GM19463 (cell line): Measurements from ENCODE around the gene SUSD4.
"Not testable (repeated sequence)": the region's sequence is repeated elsewhere in the genome, so short reads cannot be mapped to it uniquely, and the experiment has no call there.

ENCODE experiments used
- ATAC-seq: cut with Tn5 transposase; IDR thresholded peaks from one replicate; pipeline ENCODE4 v1.9.1; 2021; ENCODE audit warnings: mild to moderate bottlenecking, moderate library complexity; ENCODE audit not compliant: unreplicated experiment

SUSD4 gene

GRCh38 chr1:223299553-223299952, 64.4 kb downstream of the SUSD4 start:
- ATAC-seq = no peak

GRCh38 chr1:223298701-223299100, 65.3 kb downstream of the SUSD4 start:
- ATAC-seq = no peak

GRCh38 chr1:223297800-223298199, 66.2 kb downstream of the SUSD4 start:
- ATAC-seq = no peak

GRCh38 chr1:223291796-223292195, 72.2 kb downstream of the SUSD4 start:
- no peak for ATAC-seq

GRCh38 chr1:223290397-223290796, 73.6 kb downstream of the SUSD4 start:
- ATAC-seq = no peak

- no peak for ATAC-seq
Measured at GRCh38 chr1:223289621-223290020, 74.4 kb downstream of the SUSD4 start.

GRCh38 chr1:223288826-223289225, 75.2 kb downstream of the SUSD4 start:
- ATAC-seq = no peak

GRCh38 chr1:223285452-223285851, 78.5 kb downstream of the SUSD4 start:
- ATAC-seq = no peak

- ATAC-seq = not testable (repeated sequence)
Measured at GRCh38 chr1:223283697-223284096, 80.3 kb downstream of the SUSD4 start.

GRCh38 chr1:223278311-223278710, 85.7 kb downstream of the SUSD4 start:
- not testable (repeated sequence) for ATAC-seq

- ATAC-seq = no peak
Measured at GRCh38 chr1:223276029-223276428, 87.9 kb downstream of the SUSD4 start.

GRCh38 chr1:223273511-223273910, 90.5 kb downstream of the SUSD4 start:
- ATAC-seq = no peak

GRCh38 chr1:223271085-223271781, 92.7 kb downstream of the SUSD4 start:
- ATAC-seq = no peak

- no peak for ATAC-seq
Measured at GRCh38 chr1:223270155-223270554, 93.8 kb downstream of the SUSD4 start.

GRCh38 chr1:223269006-223269405, 95.0 kb downstream of the SUSD4 start:
- no peak for ATAC-seq

GRCh38 chr1:223266632-223267172, 97.3 kb downstream of the SUSD4 start:
- no peak for ATAC-seq

- no peak for ATAC-seq
Measured at GRCh38 chr1:223264983-223265908, 98.7 kb downstream of the SUSD4 start.

GRCh38 chr1:223264529-223264928, 99.4 kb downstream of the SUSD4 start:
- no peak for ATAC-seq

- no peak for ATAC-seq
Measured at GRCh38 chr1:223261914-223262313, 102.1 kb downstream of the SUSD4 start.

GRCh38 chr1:223260712-223261111, 103.3 kb downstream of the SUSD4 start:
- no peak for ATAC-seq

- no peak for ATAC-seq
Measured at GRCh38 chr1:223259462-223259861, 104.5 kb downstream of the SUSD4 start.

- ATAC-seq = no peak
Measured at GRCh38 chr1:223258751-223259198, 105.2 kb downstream of the SUSD4 start.
